Activated T-helper 2 cell treated with anti-CD3 and anti-CD28 coated beads, Interferon-gamma antibody, Interleukin-2, Interleukin-4, amounts not matched to agents 10 μg/mL and 5 μg/mL and 100 μg/mL, durations not matched to agents 14 hours and 24 hours and 36 hours (primary cell): ENCODE measurements around the gene PGPEP1. TPM values are rescaled to one million over a fixed set of nuclear protein-coding genes. Genes with fewer than 3 reads are reported as not detected.

ENCODE experiments used
- DNase-seq: peaks from one replicate; pipeline ENCODE4 v3.0.0; 2021; ENCODE audit warnings: low spot score
- H3K27ac Mint-ChIP-seq: one replicate; pipeline ENCODE4 v1.8.0; 2021; ENCODE audit warnings: mixed read lengths
- H3K27me3 Mint-ChIP-seq: one replicate; pipeline ENCODE4 v1.8.0; 2021; ENCODE audit warnings: low read depth, mixed read lengths
- H3K36me3 Mint-ChIP-seq: one replicate; pipeline ENCODE4 v1.8.0; 2021; ENCODE audit warnings: low read depth, mixed read lengths
- H3K4me1 Mint-ChIP-seq: one replicate; pipeline ENCODE4 v1.8.0; 2021; ENCODE audit warnings: low read depth, mixed read lengths
- H3K4me3 Mint-ChIP-seq: one replicate; pipeline ENCODE4 v1.8.0; 2021; ENCODE audit warnings: low read depth, mild to moderate bottlenecking, moderate library complexity, mixed read lengths
- H3K9me3 Mint-ChIP-seq: one replicate; pipeline ENCODE4 v1.8.0; 2021; ENCODE audit warnings: mixed read lengths
- intact Hi-C: fragments of 100-400 bp; cut with micrococcal nuclease; formaldehyde crosslinking; loops from one replicate; pipeline ENCODE4 v1.15.1; 2023
- total RNA-seq: library from RNA; stranded (reverse); gene quantifications from 2 replicates; pipeline ENCODE4 v1.2.3, GENCODE V29; 2022

The PGPEP1 gene
- total RNA-seq, result 24.9 and 29.4 TPM in 2 replicates

- no peaks in the 10 kb centered on the region for H3K27me3 Mint-ChIP-seq
- DNase-seq, result peak; percentile 50
- H3K27ac Mint-ChIP-seq, result peak within 1 kb of the TSS; percentile 89
- no peaks in the 10 kb centered on the region for H3K9me3 Mint-ChIP-seq
- H3K4me3 Mint-ChIP-seq, result peak within 1 kb of the TSS; percentile 86
- intact Hi-C loops, result loop anchor here (2.0 kb wide), 1 partner anchor 36 kb away; no protein-coding TSS in a partner anchor
- H3K4me1 Mint-ChIP-seq, result peaks cover 6% of the 10 kb centered on the region
- peaks cover 13% of the 10 kb centered on the region for H3K36me3 Mint-ChIP-seq
Measured at GRCh38 chr19:18340190-18340989, at the start of gene PGPEP1. TSS of gene PGPEP1 (plus strand) at chr19:18340598. CDS start at chr19:18340682, 84 bp downstream.

DNA sequence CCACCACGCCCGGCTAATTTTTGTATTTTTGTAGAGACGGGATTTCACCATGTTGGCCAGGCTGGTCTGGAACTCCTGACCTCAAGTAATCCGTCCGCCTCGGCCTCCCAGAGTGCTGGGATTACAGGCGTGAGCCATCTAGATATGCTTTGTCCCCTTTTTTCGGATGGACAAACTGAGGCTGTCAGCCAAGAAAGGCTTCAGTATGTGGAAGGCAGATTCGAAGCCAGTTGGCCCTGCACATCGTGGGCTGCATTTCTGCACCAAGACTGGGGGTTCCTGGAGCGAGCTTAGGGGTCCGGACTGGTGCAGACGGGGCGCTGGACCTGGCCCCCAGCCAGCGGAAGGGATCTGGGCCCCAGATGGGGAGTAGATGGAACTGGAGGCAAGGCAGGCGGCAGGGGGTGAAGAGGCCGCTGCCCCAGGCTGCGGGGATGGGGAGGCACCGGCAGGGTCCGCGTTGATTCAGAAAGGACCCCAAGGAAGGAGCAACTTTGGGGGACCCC lies 49.3 kb upstream of the PGPEP1 start:
- H3K9me3 Mint-ChIP-seq, result peaks cover 7% of the 10 kb centered on the region
- H3K27me3 Mint-ChIP-seq, result no peaks in the 10 kb centered on the region
- H3K27ac Mint-ChIP-seq, result peak overlapping the region; percentile 99
- peaks cover 56% of the 10 kb centered on the region for H3K4me1 Mint-ChIP-seq
- intact Hi-C loops, result loop anchor here (10.0 kb wide), 1 partner anchor 196 kb away; the partner anchor contains the start of gene MAST3
- DNase-seq, result peak; percentile 28
- peaks cover 41% of the 10 kb centered on the region for H3K36me3 Mint-ChIP-seq
- peak overlapping the region; percentile 96 for H3K4me3 Mint-ChIP-seq

- DNase-seq, result peak; percentile 82
- H3K4me1 Mint-ChIP-seq, result peaks cover 56% of the 10 kb centered on the region
- intact Hi-C loops, result loop anchor here (2.0 to 10.0 kb wide), 2 partner anchors 13 to 197 kb away; partner anchors contain the start of gene MAST3
Measured at GRCh38 chr19:18291590-18292461, 48.6 kb upstream of the PGPEP1 start.

GRCh38 chr19:18292462-18292809 lies 48.0 kb upstream of the PGPEP1 start:
- H3K36me3 Mint-ChIP-seq, result peaks cover 47% of the 10 kb centered on the region
- H3K27ac Mint-ChIP-seq, result peak overlapping the region; percentile 99
- intact Hi-C loops, result loop anchor here (2.0 to 10.0 kb wide), 2 partner anchors 14 to 198 kb away; partner anchors contain the start of gene MAST3
- no peaks in the 10 kb centered on the region for H3K27me3 Mint-ChIP-seq
- peak; percentile 39 for DNase-seq
- peaks cover 53% of the 10 kb centered on the region for H3K4me1 Mint-ChIP-seq
- H3K9me3 Mint-ChIP-seq, result peaks cover 7% of the 10 kb centered on the region
- H3K4me3 Mint-ChIP-seq, result peak overlapping the region; percentile 96

More at GRCh38 chr19:18291590-18292461, 48.6 kb upstream of the PGPEP1 start:
- H3K27ac Mint-ChIP-seq, result peak overlapping the region; percentile 99
- H3K9me3 Mint-ChIP-seq, result peaks cover 7% of the 10 kb centered on the region
- peaks cover 43% of the 10 kb centered on the region for H3K36me3 Mint-ChIP-seq
- no peaks in the 10 kb centered on the region for H3K27me3 Mint-ChIP-seq
- H3K4me3 Mint-ChIP-seq, result peak overlapping the region; percentile 96

- H3K9me3 Mint-ChIP-seq, result peaks cover 7% of the 10 kb centered on the region
- peak; percentile 55 for DNase-seq
- peaks cover 53% of the 10 kb centered on the region for H3K36me3 Mint-ChIP-seq
- H3K27me3 Mint-ChIP-seq, result no peaks in the 10 kb centered on the region
- H3K4me1 Mint-ChIP-seq, result peaks cover 53% of the 10 kb centered on the region
- peak overlapping the region; percentile 99 for H3K27ac Mint-ChIP-seq
- intact Hi-C loops, result loop anchor here (1.0 to 10.0 kb wide), 3 partner anchors 14 to 198 kb away; partner anchors contain the start of genes LSM4 and MAST3
- H3K4me3 Mint-ChIP-seq, result peak overlapping the region; percentile 96
Measured at GRCh38 chr19:18292810-18293641, 47.4 kb upstream of the PGPEP1 start.

GRCh38 chr19:18293642-18294466 lies 46.5 kb upstream of the PGPEP1 start:
- peaks cover 49% of the 10 kb centered on the region for H3K4me1 Mint-ChIP-seq
- H3K36me3 Mint-ChIP-seq, result peaks cover 60% of the 10 kb centered on the region
- peak overlapping the region; percentile 99 for H3K27ac Mint-ChIP-seq
- H3K4me3 Mint-ChIP-seq, result peak overlapping the region; percentile 96
- peaks cover 7% of the 10 kb centered on the region for H3K9me3 Mint-ChIP-seq
- DNase-seq, result no peak
- intact Hi-C loops, result loop anchor here (1.0 to 10.0 kb wide), 3 partner anchors 15 to 199 kb away; partner anchors contain the start of genes LSM4 and MAST3
- no peaks in the 10 kb centered on the region for H3K27me3 Mint-ChIP-seq

- peak; percentile 86 for DNase-seq
- H3K9me3 Mint-ChIP-seq, result peaks cover 7% of the 10 kb centered on the region
- H3K27ac Mint-ChIP-seq, result peak overlapping the region; percentile 99
- intact Hi-C loops, result loop anchor here (10.0 kb wide), 1 partner anchor 200 kb away; the partner anchor contains the start of gene MAST3
- H3K4me1 Mint-ChIP-seq, result peaks cover 50% of the 10 kb centered on the region
- H3K27me3 Mint-ChIP-seq, result no peaks in the 10 kb centered on the region
- peaks cover 66% of the 10 kb centered on the region for H3K36me3 Mint-ChIP-seq
- peak overlapping the region; percentile 96 for H3K4me3 Mint-ChIP-seq
Measured at GRCh38 chr19:18294467-18294864, 45.9 kb upstream of the PGPEP1 start.

DNA sequence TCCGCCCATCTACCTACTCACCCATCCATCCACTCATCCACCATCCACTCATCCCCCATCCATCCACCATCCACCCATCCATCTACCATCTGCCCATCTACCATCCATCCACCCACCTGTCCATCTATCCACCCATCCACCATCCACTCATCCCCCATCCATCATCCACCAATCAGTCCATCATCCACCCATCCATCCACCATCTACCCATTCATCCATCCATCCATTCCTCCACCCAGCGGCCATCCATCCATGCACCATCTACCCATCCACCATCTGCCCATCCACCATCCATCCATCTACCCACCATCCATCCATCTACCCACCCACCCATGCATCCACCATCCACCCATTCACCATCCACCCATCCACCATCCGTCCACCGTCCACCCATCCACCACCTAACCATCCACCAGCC lies 45.4 kb upstream of the PGPEP1 start:
- H3K9me3 Mint-ChIP-seq, result peaks cover 7% of the 10 kb centered on the region
- intact Hi-C loops, result loop anchor here (10.0 kb wide), 1 partner anchor 200 kb away; the partner anchor contains the start of gene MAST3
- peaks cover 45% of the 10 kb centered on the region for H3K4me1 Mint-ChIP-seq
- no peak for DNase-seq
- peaks cover 66% of the 10 kb centered on the region for H3K36me3 Mint-ChIP-seq
- peak overlapping the region; percentile 99 for H3K27ac Mint-ChIP-seq
- peak overlapping the region; percentile 96 for H3K4me3 Mint-ChIP-seq
- H3K27me3 Mint-ChIP-seq, result no peaks in the 10 kb centered on the region

- intact Hi-C loops, result loop anchor here (10.0 kb wide), 1 partner anchor 203 kb away; the partner anchor contains the start of gene MAST3
- Mint-ChIP-seq H3K36me3 (peaks cover 65% of the 10 kb centered on the region), H3K4me1 (peaks cover 38% of the 10 kb centered on the region), H3K27me3 (no peaks in the 10 kb centered on the region), H3K27ac (peak overlapping the region; percentile 44), H3K4me3 (no peak overlapping the region), H3K9me3 (peaks cover 7% of the 10 kb centered on the region)
- DNase-seq, result no peak
Measured at GRCh38 chr19:18297308-18297707, 43.1 kb upstream of the PGPEP1 start.

GRCh38 chr19:18298601-18299000 lies 41.8 kb upstream of the PGPEP1 start:
- no peaks in the 10 kb centered on the region for H3K27me3 Mint-ChIP-seq
- H3K4me3 Mint-ChIP-seq, result no peak overlapping the region
- intact Hi-C loops, result loop anchor here (10.0 kb wide), 1 partner anchor 204 kb away; the partner anchor contains the start of gene MAST3
- H3K36me3 Mint-ChIP-seq, result peaks cover 62% of the 10 kb centered on the region
- H3K27ac Mint-ChIP-seq, result peak overlapping the region; percentile 76
- peaks cover 39% of the 10 kb centered on the region for H3K4me1 Mint-ChIP-seq
- H3K9me3 Mint-ChIP-seq, result peaks cover 7% of the 10 kb centered on the region
- DNase-seq, result no peak

GRCh38 chr19:18299654-18300053 lies 40.7 kb upstream of the PGPEP1 start:
- H3K27me3 Mint-ChIP-seq, result no peaks in the 10 kb centered on the region
- intact Hi-C loops, result loop anchor here (10.0 kb wide), 1 partner anchor 205 kb away; the partner anchor contains the start of gene MAST3
- H3K4me1 Mint-ChIP-seq, result peaks cover 39% of the 10 kb centered on the region
- no peak overlapping the region for H3K4me3 Mint-ChIP-seq
- peaks cover 58% of the 10 kb centered on the region for H3K36me3 Mint-ChIP-seq
- peaks cover 7% of the 10 kb centered on the region for H3K9me3 Mint-ChIP-seq
- DNase-seq, result no peak
- H3K27ac Mint-ChIP-seq, result no peak overlapping the region
